Sigmoid colon (tissue), 7 donors: ENCODE data around the gene IFT74. TPM values are rescaled to one million over a fixed set of nuclear protein-coding genes. Genes with fewer than 3 reads are reported as not detected.

Experiments
- DNase-seq: peaks from one replicate; pipeline ENCODE4 v3.0.0-alpha.2; 2019
- H3K27ac ChIP-seq, 4 donors: fragments of 200-600 bp; sonication (generic); one replicate each; pipeline ENCODE4 v1.5.1; 2016 to 2019; ENCODE audit warnings: mild to moderate bottlenecking in 1 of 4
- H3K27me3 ChIP-seq, 3 donors: fragments of 200-600 bp; sonication (generic); one replicate each; pipeline ENCODE4 v1.5.1; 2019; ENCODE audit warnings: mild to moderate bottlenecking in 1 of 3
- H3K36me3 ChIP-seq, 4 donors: fragments of 200-600 bp; sonication (generic); one replicate each; pipeline ENCODE4 v1.5.1; 2016 to 2019
- H3K4me1 ChIP-seq, 4 donors: fragments of 200-600 bp; sonication (generic); one replicate each; pipeline ENCODE4 v1.5.1; 2017 to 2019
- H3K4me3 ChIP-seq, 4 donors: fragments of 200-600 bp; sonication (generic); one replicate each; pipeline ENCODE4 v1.5.1; 2017 to 2019; ENCODE audit warnings: mild to moderate bottlenecking in 2 of 4, moderate library complexity in 1 of 4
- H3K9me3 ChIP-seq, 4 donors: fragments of 200-600 bp in 3 of 4; sonication (generic) in 3 of 4; one replicate each; pipeline versions ENCODE4 v1.5.1 to v1.6.1; 2013 to 2019
- CTCF ChIP-seq, 4 experiments: fragments of 450-650 bp in 3 of 4; fragments of 200-600 bp in 1 of 4; IDR thresholded peaks; one replicate each; pipeline ENCODE4 v1.5.1; 2016 to 2019; ENCODE audit warnings: antibody characterized with exemption in 4 of 4, mild to moderate bottlenecking in 3 of 4, moderate library complexity in 2 of 4
- EP300 ChIP-seq, 4 donors: sonication (generic); formaldehyde crosslinking; IDR thresholded peaks; one replicate each; pipeline ENCODE4 v1.6.1; 2017; ENCODE audit warnings: antibody characterized with exemption in 4 of 4
- POLR2A ChIP-seq, 2 donors: fragments of 450-650 bp; IDR thresholded peaks; one replicate each; pipeline ENCODE4 v1.6.1; 2016; ENCODE audit warnings: antibody characterized with exemption in 2 of 2, mild to moderate bottlenecking in 2 of 2, moderate library complexity in 2 of 2
- POLR2AphosphoS5 ChIP-seq, 4 donors: sonication (generic); formaldehyde crosslinking; IDR thresholded peaks; one replicate each; pipeline ENCODE4 v1.6.1; 2017; ENCODE audit warnings: antibody characterized with exemption in 4 of 4
- WGBS, 2 donors: extraction: QIAGEN DNeasy Blood & Tissue Kit; methylation state at CpG; one replicate each; pipeline ENCODE4 v1.1.7; 2013; 5-methylcytosine and 5-hydroxymethylcytosine counted together
- intact Hi-C: fragments of 100-400 bp; cut with DNase I; formaldehyde crosslinking; loops from one replicate; pipeline ENCODE4 v1.15.1; 2023
- polyA plus RNA-seq, 3 donors: library from polyadenylated mRNA; stranded (reverse); fragments of 200-250 nt; gene quantifications; one replicate each; pipeline ENCODE4 v1.2.3, GENCODE V29; 2013
- total RNA-seq, 4 donors: library from RNA; depleted of rRNA; stranded (reverse); fragments of >200 nt; gene quantifications; one replicate each; pipeline ENCODE4 v1.1.0, GENCODE V29; 2016
- donor health status: healthy with polysubstance abuse.
- donor health status: Bipolar disorder and iron deficiency.
- donor health status: healthy.

IFT74 gene
- total and polyA plus RNA-seq, 7 donors: 9.6 to 22.5 (median 14.5) TPM

- no peak overlapping the region for H3K4me3 ChIP-seq
- H3K27me3 ChIP-seq: no peaks in the 10 kb centered on the region
- no peaks in the 10 kb centered on the region for H3K4me1 ChIP-seq
- intact Hi-C loops: loop anchor here (1.0 to 10.0 kb wide), 2 partner anchors 242 to 511 kb away; no protein-coding TSS in a partner anchor
- peak; percentile 67 for DNase-seq
- 3 to 12% methylated on average over 4 of the region's 4 CpGs for WGBS, 2 donors
- H3K27ac ChIP-seq: no peak overlapping the region
- H3K9me3 ChIP-seq: no peaks in the 10 kb centered on the region
- TF ChIP-seq EP300 (IDR thresholded peaks at IDR 0.05) (no peak), POLR2AphosphoS5 (IDR thresholded peaks at IDR 0.05) (no peak), CTCF (IDR thresholded peaks at IDR 0.05) (peak; percentile 49 to 80 (median 71))
- H3K36me3 ChIP-seq: peaks cover 0 to 21% (median 0%) of the 10 kb centered on the region in 4 donors
Measured at GRCh38 chr9:27033815-27034403, 77.7 kb downstream of the IFT74 start.

GRCh38 chr9:27037499-27037898 lies 81.3 kb downstream of the IFT74 start:
- intact Hi-C loops: loop anchor here (10.0 kb wide), 1 partner anchor 507 kb away; no protein-coding TSS in a partner anchor
- no peak for DNase-seq
- H3K4me1 ChIP-seq: no peaks in the 10 kb centered on the region
- no peaks in the 10 kb centered on the region for H3K27me3 ChIP-seq
- no peaks in the 10 kb centered on the region for H3K9me3 ChIP-seq
- H3K4me3 ChIP-seq: no peak overlapping the region
- peaks cover 0 to 16% (median 0%) of the 10 kb centered on the region in 4 donors for H3K36me3 ChIP-seq
- H3K27ac ChIP-seq: no peak overlapping the region
- TF ChIP-seq CTCF (IDR thresholded peaks at IDR 0.05) (no peak), POLR2AphosphoS5 (IDR thresholded peaks at IDR 0.05) (no peak), EP300 (IDR thresholded peaks at IDR 0.05) (no peak), POLR2A (IDR thresholded peaks at IDR 0.05) (no peak)
- 93 to 97% methylated on average over 2 of the region's 2 CpGs for WGBS, 2 donors

DNA sequence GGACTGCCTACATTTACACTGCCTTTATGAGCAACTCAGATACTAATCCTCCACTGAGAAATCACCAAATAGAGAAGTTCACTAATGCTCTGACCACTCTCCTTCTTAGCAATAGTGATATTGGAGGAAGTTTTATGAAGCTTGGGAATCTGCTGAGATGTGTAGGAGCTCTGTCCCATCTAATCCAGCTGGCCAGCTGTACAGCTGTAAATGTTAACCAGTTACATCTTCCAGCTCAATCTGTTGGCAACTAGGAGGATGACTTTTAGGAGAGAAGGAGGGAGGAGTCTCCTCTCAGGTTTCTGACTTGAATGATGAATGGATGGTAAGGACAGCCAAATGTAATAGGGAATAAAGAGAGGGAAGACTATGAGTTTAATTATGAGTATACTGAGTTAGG lies 85.5 kb downstream of the IFT74 start:
- peaks cover 0 to 25% (median 0%) of the 10 kb centered on the region in 4 donors for H3K36me3 ChIP-seq
- H3K4me1 ChIP-seq: no peaks in the 10 kb centered on the region
- TF ChIP-seq POLR2AphosphoS5 (IDR thresholded peaks at IDR 0.05): no peak
- TF ChIP-seq POLR2A (IDR thresholded peaks at IDR 0.05): no peak
- TF ChIP-seq EP300 (IDR thresholded peaks at IDR 0.05): no peak
- no peak for DNase-seq
- H3K27me3 ChIP-seq: no peaks in the 10 kb centered on the region
- H3K4me3 ChIP-seq: no peak overlapping the region
- no peaks in the 10 kb centered on the region for H3K9me3 ChIP-seq
- intact Hi-C loops: no loop called here
- H3K27ac ChIP-seq: no peak overlapping the region

DNA sequence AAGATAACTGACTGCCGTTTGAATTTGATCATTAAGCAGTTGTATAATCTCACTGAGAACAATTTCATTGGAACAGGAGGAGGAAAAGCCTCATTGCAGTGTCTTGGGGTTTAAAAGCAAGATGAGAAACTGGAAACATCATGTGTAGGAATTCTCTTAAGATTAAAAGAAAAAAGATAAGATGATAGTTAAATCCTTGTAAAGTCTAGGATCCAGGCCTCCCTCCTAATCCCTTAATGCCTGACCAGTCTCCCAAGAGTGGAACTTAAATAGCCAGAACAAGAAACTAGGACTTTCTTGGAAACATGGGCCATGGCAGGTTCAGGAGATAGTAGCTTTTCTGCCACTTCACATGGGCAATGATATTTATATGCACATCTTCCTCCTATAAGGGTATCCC lies 86.3 kb downstream of the IFT74 start:
- Histone ChIP-seq H3K9me3 (no peaks in the 10 kb centered on the region), H3K4me3 (no peak overlapping the region), H3K36me3 (peaks cover 0 to 21% (median 0%) of the 10 kb centered on the region in 4 donors), H3K4me1 (no peaks in the 10 kb centered on the region), H3K27me3 (no peaks in the 10 kb centered on the region), H3K27ac (no peak overlapping the region)
- TF ChIP-seq POLR2AphosphoS5 (IDR thresholded peaks at IDR 0.05): no peak
- no peak for TF ChIP-seq POLR2A (IDR thresholded peaks at IDR 0.05)
- TF ChIP-seq EP300 (IDR thresholded peaks at IDR 0.05): no peak
- TF ChIP-seq CTCF (IDR thresholded peaks at IDR 0.05): no peak
- DNase-seq: no peak
- WGBS, 2 donors: 69 to 81% methylated on average over 1 of the region's 1 CpG
- intact Hi-C loops: no loop called here

DNA sequence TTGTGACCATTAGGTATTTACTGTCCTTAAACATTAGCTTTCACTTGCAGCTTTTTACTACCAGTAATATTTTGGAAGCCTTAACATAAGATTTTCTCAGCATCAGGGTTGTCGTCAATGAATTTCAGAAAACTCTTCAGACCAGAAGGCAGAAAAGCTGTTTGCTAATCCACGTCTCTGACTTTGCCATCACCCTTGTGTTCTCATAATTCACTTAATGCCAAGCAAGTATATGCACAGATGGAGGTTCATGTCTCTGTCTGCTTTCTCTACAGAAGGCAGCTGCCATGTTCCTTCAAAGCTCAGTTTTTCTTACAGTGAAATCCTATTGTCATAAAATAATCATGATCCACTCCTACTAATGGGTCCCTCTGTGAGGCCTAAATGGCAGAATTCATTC lies 87.0 kb downstream of the IFT74 start:
- TF ChIP-seq POLR2AphosphoS5 (IDR thresholded peaks at IDR 0.05) (no peak), POLR2A (IDR thresholded peaks at IDR 0.05) (no peak), EP300 (IDR thresholded peaks at IDR 0.05) (no peak), CTCF (IDR thresholded peaks at IDR 0.05) (no peak)
- H3K9me3 ChIP-seq: no peaks in the 10 kb centered on the region
- intact Hi-C loops: no loop called here
- no peak for DNase-seq
- no peaks in the 10 kb centered on the region for H3K27me3 ChIP-seq
- H3K4me3 ChIP-seq: no peak overlapping the region
- WGBS, 2 donors: 97% methylated on average over 2 of the region's 2 CpGs
- peaks cover 0 to 18% (median 0%) of the 10 kb centered on the region in 4 donors for H3K36me3 ChIP-seq
- no peaks in the 10 kb centered on the region for H3K4me1 ChIP-seq
- no peak overlapping the region for H3K27ac ChIP-seq
